Lung (tissue), 12 donors: ENCODE results near the gene ATF6. TPM values are rescaled to one million over a fixed set of nuclear protein-coding genes. Genes with fewer than 3 reads are reported as not detected.
A peak's percentile ranks its signal among the peaks of the same experiment; 100 is the strongest.

ENCODE experiments used
- ATAC-seq: fragments of 200-7000 bp; cut with Tn5 transposase; one replicate; pipeline ENCODE4 v1.9.1; 2020; ENCODE audit warnings: moderate number of reproducible peaks; ENCODE audit not compliant: insufficient read depth, low FRiP score
- DNase-seq, 3 donors: peaks; one replicate each; pipeline ENCODE4 v3.0.0-alpha.2; 2013 to 2017
- H3K27ac ChIP-seq, 2 donors: one replicate each; pipeline ENCODE4 v1.5.1; 2013; ENCODE audit warnings: mild to moderate bottlenecking in 2 of 2, moderate library complexity in 2 of 2, control low read depth in 1 of 2, inconsistent platforms in 1 of 2, low read depth in 1 of 2, low read length in 1 of 2
- H3K27me3 ChIP-seq, 3 donors: one replicate each; pipeline ENCODE4 v1.5.1; 2013; ENCODE audit warnings: low read length in 2 of 3; ENCODE audit not compliant: control insufficient read depth in 3 of 3, insufficient read depth in 3 of 3
- H3K36me3 ChIP-seq, 4 donors: one replicate each; pipeline ENCODE4 v1.5.1; 2013; ENCODE audit warnings: low read length in 4 of 4, mild to moderate bottlenecking in 1 of 4, moderate library complexity in 1 of 4; ENCODE audit not compliant: control insufficient read depth in 4 of 4, insufficient read depth in 4 of 4
- H3K4me1 ChIP-seq, 5 donors: one replicate each; pipeline ENCODE4 v1.5.1; 2013; ENCODE audit warnings: low read length in 5 of 5, mild to moderate bottlenecking in 2 of 5, moderate library complexity in 1 of 5; ENCODE audit not compliant: control insufficient read depth in 5 of 5, insufficient read depth in 5 of 5
- H3K4me3 ChIP-seq: one replicate; pipeline ENCODE4 v1.5.1; 2013; ENCODE audit warnings: mild to moderate bottlenecking, control low read depth, moderate library complexity
- H3K9ac ChIP-seq, 2 donors: one replicate each; pipeline ENCODE4 v1.5.1; 2013; ENCODE audit warnings: low read length in 2 of 2, control low read depth in 1 of 2; ENCODE audit not compliant: insufficient read depth in 1 of 2
- H3K9me3 ChIP-seq, 4 donors: one replicate each; pipeline ENCODE4 v1.5.1; 2013; ENCODE audit warnings: low read length in 3 of 4, mild to moderate bottlenecking in 1 of 4, moderate library complexity in 1 of 4; ENCODE audit not compliant: control insufficient read depth in 4 of 4, insufficient read depth in 3 of 4
- CTCF ChIP-seq: IDR thresholded peaks from 2 replicates; pipeline ENCODE4 v1.5.1; 2012; ENCODE audit warnings: mild to moderate bottlenecking; ENCODE audit errors: control extremely low read depth, extremely low read depth
- WGBS, 2 donors: extraction: QIAGEN DNeasy Blood & Tissue Kit; methylation state at CpG; one replicate each; pipeline ENCODE4 v1.1.7; 2013; 5-methylcytosine and 5-hydroxymethylcytosine counted together
- polyA plus RNA-seq, 2 donors: library from polyadenylated mRNA; stranded (reverse); fragments of 200-250 nt; gene quantifications; one replicate each; pipeline ENCODE4 v1.2.1, GENCODE V29; 2013
- total RNA-seq, 2 donors: library from RNA; depleted of rRNA in 1 of 2; stranded (reverse); fragments of >200 nt in 1 of 2; gene quantifications; one replicate each; pipeline ENCODE4 v1.2.1, GENCODE V29; 2014 to 2021
- donor health status: control.
- donor health status: control.
- donor health status: Bipolar disorder and iron deficiency.
- donor health status: healthy.
- donor health status: DM: yes; HTN: yes; CAD: no.

The ATF6 gene
- total and polyA plus RNA-seq, 4 donors = 4.3 to 44.8 (median 22.6) TPM

GRCh38 chr1:161733526-161733925 is 32.6 kb upstream of the ATF6 start:
- Histone ChIP-seq H3K4me1 (no peaks in the 10 kb centered on the region), H3K9me3 (no peaks in the 10 kb centered on the region), H3K4me3 (no peak overlapping the region), H3K27ac (no peak overlapping the region), H3K36me3 (no peaks in the 10 kb centered on the region), H3K9ac (no peak overlapping the region), H3K27me3 (peaks cover 0 to 14% (median 10%) of the 10 kb centered on the region in 3 donors)
- ATAC-seq (no peak), DNase-seq (peak in 2 of 3 donors; percentile 13 to 48)
- 3 to 15% methylated on average over 1 of the region's 1 CpG for WGBS, 2 donors
- TF ChIP-seq CTCF = no peak

GRCh38 chr1:161735837-161736236 is 30.3 kb upstream of the ATF6 start:
- no peak for TF ChIP-seq CTCF
- H3K9me3 ChIP-seq = no peaks in the 10 kb centered on the region
- no peak for ATAC-seq
- no peak overlapping the region for H3K9ac ChIP-seq
- no peaks in the 10 kb centered on the region for H3K4me1 ChIP-seq
- no peaks in the 10 kb centered on the region for H3K36me3 ChIP-seq
- H3K27ac ChIP-seq = no peak overlapping the region
- H3K27me3 ChIP-seq = peaks cover 0 to 12% (median 10%) of the 10 kb centered on the region in 3 donors
- H3K4me3 ChIP-seq = no peak overlapping the region
- DNase-seq = no peak
- 89 to 96% methylated on average over 3 of the region's 3 CpGs for WGBS, 2 donors

GRCh38 chr1:161736335-161736969 is 29.7 kb upstream of the ATF6 start:
- peaks cover 0 to 12% (median 10%) of the 10 kb centered on the region in 3 donors for H3K27me3 ChIP-seq
- no peak overlapping the region for H3K27ac ChIP-seq
- H3K4me1 ChIP-seq = no peaks in the 10 kb centered on the region
- H3K4me3 ChIP-seq = no peak overlapping the region
- ATAC-seq (no peak), DNase-seq (no peak)
- no peak overlapping the region for H3K9ac ChIP-seq
- no peak for TF ChIP-seq CTCF
- WGBS, 2 donors = 78 to 79% methylated on average over 4 of the region's 4 CpGs
- no peaks in the 10 kb centered on the region for H3K36me3 ChIP-seq
- H3K9me3 ChIP-seq = no peaks in the 10 kb centered on the region

GRCh38 chr1:161737625-161738024 is 28.5 kb upstream of the ATF6 start:
- Histone ChIP-seq H3K27me3 (peaks cover 0 to 6% (median 6%) of the 10 kb centered on the region in 3 donors), H3K4me3 (no peak overlapping the region), H3K4me1 (no peaks in the 10 kb centered on the region), H3K36me3 (no peaks in the 10 kb centered on the region), H3K9me3 (no peaks in the 10 kb centered on the region), H3K27ac (no peak overlapping the region), H3K9ac (no peak overlapping the region)
- DNase-seq (no peak), ATAC-seq (no peak)
- WGBS, 2 donors = 71 to 81% methylated on average over 2 of the region's 2 CpGs
- no peak for TF ChIP-seq CTCF
